GM12891 (cell line): ENCODE results near the gene CIDEC.

ENCODE experiments used
- POLR2AphosphoS5 ChIP-seq: IDR thresholded peaks from 2 replicates; pipeline ENCODE4 v1.6.1; 2011; ENCODE audit warnings: low read depth, low read length, control low read depth
- TAF1 ChIP-seq: IDR thresholded peaks from 2 replicates; pipeline ENCODE4 v1.6.1; 2011; ENCODE audit warnings: low read depth, low read length, control low read depth

- TF ChIP-seq TAF1 (no peak), POLR2AphosphoS5 (no peak)
Measured at GRCh38 chr3:9859530-9860025, 20.5 kb downstream of the CIDEC start.
